ENCODE measurements around the gene TSPAN16.
"Not testable (repeated sequence)": the region's sequence is repeated elsewhere in the genome, so short reads cannot be mapped to it uniquely, and the experiment has no call there.

TSPAN16 gene

DNA sequence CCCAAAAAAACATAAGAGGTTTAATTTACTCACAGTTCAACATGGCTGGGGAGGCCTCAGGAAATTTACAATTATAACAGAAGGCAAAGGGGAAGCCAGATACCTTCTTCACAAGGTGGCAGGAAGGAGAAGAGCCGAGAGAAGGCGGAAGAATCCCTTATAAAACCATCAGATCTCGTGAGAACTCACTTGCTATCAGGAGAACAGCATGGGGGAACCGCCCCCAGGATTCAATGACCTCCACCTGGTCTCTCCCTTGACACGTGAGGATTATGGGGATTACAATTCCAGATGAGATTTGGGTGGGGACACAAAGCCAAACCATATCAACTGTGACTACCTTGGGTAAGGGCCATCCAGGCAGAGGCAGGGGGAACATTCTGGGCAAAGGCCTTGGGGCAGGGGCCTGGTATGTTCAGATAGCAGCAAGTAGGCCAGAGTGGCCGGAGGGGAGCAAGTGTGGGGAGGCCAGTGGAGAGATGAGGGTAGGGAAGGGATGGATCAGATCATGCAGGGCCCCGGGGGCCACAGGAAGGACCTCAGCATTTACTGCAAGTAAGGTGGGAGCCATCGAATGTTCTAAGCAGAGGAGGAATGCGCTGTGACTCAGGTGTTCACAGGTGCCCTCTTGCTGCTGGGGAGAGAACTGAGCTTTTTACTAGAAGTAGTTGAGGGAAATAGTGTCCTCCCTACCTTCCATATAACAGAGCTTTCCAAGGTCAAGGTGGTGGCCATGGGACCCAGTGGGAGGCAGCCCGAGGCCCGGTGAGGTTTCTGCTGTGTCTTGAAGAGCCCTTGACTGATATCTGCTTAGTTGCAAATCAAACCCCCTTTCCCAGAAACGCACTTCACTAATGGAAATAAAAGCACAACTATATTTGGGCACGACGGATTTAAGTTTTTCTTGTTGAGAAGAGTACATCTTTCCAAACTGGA, 25.5 kb downstream of the TSPAN16 start:
- peak; percentile 55 for DNase-seq

GRCh38 chr19:11322269-11323024, 26.5 kb downstream of the TSPAN16 start:
- peak; percentile 70 for DNase-seq

GRCh38 chr19:11323601-11324078, 27.7 kb downstream of the TSPAN16 start:
- DNase-seq = no peak

GRCh38 chr19:11324079-11324661, 28.2 kb downstream of the TSPAN16 start:
- DNase-seq = peak; percentile 99

DNA sequence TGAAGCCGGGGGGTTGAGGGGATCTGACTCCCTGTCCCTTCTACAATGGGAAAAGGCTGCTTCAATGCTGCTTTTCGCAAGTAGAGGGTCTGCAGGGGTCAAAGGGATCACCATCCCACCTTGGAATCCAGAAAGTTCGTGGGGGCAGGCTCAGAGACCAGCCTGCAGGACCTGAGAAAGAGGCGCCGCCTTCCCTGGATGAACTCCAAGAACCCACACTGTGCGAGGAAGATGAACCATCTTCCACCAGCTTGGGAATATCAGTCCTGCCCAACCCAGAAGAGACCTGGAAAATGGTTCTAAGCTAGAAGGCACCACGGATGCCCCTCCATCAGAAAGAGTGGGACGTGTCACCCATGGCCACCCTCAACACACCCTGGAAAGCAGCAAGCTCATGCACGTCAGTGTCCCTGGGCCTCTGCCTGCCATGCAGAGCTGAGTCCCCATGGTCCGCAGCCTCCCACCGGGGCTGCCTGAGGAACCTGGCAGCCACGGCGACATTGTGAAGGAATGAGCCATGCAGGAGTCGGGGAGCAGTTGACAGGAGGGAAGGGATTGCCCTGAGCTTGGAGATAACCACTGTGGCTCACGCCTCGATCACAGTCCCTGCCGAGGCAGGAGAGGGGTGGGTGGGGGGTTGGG, 28.9 kb downstream of the TSPAN16 start:
- no peak for DNase-seq

DNA sequence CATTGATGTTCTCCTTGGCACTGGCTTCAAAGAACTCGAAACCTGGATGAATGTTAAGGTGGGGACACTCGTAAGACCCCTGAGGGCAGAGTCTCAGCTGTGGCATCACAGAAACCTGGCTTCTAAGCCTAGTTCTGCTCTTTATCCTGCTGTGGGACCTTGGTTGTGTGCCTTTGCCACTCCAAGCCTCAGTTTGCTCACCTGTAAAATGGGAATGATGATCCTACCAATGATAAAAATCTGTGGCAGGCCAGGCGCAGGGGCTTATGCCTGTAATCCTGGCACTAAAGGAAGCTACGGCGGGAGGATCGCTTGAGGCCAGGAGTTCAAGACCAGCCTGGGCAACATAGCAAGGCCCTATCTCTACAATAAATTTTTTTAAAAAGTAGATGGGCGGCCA, 29.6 kb downstream of the TSPAN16 start:
- no peak for DNase-seq

GRCh38 chr19:11330127-11330526, 34.2 kb downstream of the TSPAN16 start:
- DNase-seq = no peak

DNA sequence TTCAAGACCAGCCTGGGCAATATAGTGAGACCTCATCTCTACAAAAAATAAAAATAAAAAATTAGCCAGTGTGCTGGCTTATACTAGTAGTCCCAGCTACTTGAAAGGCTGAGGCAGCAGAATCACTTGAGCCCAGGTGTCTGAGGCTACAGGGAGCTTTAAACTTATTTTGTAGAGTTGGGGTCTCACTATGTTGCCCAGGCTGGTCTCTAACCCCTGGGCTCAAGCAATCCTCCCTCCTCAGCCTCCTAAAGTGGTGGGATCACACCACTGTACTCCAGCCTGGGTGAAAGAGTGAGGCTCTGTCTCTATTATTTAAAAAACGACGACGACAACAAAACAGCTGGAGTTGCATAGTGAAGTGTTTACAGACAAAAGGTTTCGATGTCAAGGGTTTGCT, 35.5 kb downstream of the TSPAN16 start:
- DNase-seq = no peak

DNA sequence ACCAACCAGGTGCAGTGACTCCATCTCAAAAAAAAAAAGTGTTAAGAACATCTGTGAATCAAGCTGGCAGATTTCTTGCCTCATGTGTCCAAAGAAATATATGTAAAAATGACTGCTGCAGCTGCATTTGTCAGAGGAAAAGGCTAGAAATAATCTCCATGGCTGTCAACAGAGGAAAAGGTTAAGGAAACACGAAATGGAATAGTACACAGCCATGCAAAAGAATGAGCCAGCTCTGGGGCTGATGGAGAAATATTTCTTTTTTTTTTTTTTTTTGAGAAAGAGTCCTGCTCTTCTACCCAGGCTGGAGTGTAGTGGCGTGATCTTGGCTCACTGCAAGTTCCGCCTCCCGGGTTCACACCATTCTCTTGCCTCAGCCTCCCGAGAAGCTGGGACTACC, 36.9 kb downstream of the TSPAN16 start:
- no peak for DNase-seq

- not testable (repeated sequence) for DNase-seq
Observed at GRCh38 chr19:11333838-11334237, 37.9 kb downstream of the TSPAN16 start.

- DNase-seq = no peak
Observed at GRCh38 chr19:11335449-11336146, 39.6 kb downstream of the TSPAN16 start.

DNA sequence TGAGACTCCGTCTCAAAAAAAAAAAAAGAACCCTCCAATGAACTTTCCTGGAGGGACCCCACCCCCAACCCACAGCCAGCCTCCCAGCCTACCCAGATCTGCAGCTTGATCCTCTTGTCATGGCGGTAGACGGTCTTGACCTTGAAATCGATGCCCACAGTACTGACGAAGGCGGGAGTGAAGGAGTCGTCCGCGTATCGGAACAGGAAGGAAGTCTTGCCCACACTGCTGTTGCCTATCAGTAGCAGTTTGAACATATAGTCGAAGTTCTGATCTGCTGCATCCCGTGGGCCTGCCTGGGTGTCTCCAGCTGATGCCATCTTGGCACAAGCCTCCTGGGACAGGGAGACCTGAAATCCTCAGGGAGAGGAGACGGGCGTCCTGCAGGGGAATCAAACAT, 41.1 kb downstream of the TSPAN16 start:
- DNase-seq = no peak

DNA sequence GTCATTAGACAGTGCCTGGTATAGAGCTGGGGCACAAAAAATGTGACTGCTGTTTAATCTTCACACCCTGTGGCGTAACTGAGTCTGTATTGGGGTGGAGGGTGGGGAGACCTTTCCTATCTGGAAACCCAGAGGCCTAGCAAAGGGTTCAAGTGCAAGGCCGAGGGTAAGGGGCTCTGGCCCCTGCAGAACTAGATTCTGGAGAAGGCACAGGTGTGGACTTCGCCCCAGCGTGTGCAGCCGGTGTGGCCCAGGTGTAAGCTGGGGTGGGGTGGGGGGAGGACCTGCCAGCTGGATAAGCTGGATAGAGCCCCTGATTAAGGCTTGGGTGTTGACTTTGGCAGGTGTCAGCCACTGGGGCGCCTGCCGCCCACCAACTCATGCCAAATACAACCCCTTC, 42.2 kb downstream of the TSPAN16 start:
- DNase-seq = no peak

GRCh38 chr19:11338569-11339253, 42.8 kb downstream of the TSPAN16 start:
- no peak for DNase-seq

GRCh38 chr19:11339254-11340098, 43.5 kb downstream of the TSPAN16 start, which contains the start of gene RAB3D:
TSS of gene RAB3D (minus strand) at chr19:11339657. CDS start at chr19:11337399, 2,258 bp downstream.
- peak; percentile 99 for DNase-seq

DNA sequence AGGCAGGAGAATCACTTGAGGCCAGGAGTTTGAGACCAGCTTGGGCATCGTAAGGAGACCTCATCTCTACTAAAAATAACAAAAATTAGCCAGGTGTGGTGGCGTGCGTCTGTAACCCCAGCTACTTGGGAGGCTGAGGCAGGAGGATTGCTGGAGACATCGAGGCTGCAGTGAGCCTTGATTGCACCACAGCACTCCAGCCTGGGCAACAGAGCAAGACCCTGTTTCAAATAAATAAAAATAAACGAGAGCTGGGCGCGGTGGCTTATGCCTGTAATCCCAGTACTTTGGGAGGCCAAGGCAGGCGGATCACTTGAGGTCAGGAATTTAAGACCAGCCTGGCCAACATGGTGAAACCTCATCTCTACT, 44.1 kb downstream of the TSPAN16 start:
- DNase-seq = not testable (repeated sequence)

DNA sequence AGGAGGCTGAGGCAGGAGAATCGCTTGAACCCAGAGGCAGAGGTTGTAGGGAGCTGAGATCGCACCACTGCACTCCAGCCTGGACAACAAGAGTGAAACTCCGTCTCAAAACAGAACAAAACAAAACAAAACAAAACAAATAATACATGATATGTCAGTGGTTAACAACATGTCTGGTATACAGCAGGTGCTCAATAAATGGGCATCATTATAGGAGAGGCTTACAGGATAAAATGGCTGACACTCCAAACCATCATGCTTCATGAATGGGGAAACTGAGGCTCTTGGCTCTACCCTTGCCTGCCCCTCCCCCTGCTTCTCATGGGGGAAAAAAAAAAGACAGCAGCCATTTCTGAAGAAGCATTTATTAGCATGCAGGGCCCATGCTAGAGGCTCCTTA, 46.5 kb downstream of the TSPAN16 start:
- no peak for DNase-seq

DNA sequence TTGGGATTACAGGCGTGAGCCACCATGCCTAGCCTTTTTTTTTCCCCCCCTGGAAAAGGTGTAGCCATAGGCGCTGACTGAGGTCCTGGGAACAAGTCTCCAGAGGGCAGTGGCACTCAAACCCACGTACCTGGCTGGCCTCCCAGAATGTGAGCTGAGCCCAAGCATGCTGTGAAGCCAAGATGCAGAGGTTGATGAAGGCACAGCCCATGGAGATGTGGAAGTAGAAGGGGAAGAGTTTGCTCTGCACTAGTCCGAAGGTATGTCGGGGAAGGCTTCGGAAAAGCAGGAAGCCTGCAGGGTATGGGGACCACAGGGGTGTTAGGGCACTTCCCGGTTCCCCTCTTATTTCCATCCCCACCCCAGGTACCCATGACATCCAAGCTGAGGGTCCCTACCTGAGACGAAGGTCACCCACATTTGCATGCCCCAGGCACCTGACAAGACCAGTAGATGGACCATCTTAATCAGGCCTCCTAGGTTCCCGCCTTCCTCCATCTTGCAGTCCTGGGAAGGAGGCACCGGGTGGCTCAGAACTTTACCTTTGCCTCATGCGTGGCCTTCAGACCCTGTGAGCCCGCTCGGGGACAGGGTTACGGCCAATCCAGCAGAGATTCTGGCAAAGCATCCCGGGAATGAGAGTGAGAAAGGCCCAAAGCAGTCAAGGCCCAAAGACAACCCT, 49.3 kb downstream of the TSPAN16 start:
- no peak for DNase-seq

- DNase-seq = peak; percentile 100
Observed at GRCh38 chr19:11346104-11346940, 50.4 kb downstream of the TSPAN16 start, which contains the start of the genes CCDC159 and TMEM205. TSS of gene CCDC159 (plus strand) at chr19:11346519. CDS start at chr19:11346607, 88 bp downstream. TSS of gene TMEM205 (minus strand) at chr19:11346268. CDS start at chr19:11345619, 649 bp downstream.
